BJ (cell line): ENCODE measurements around the gene GRAP2. TPM values are rescaled to one million over a fixed set of nuclear protein-coding genes. Genes with fewer than 3 reads are reported as not detected.
"Not testable (repeated sequence)": the region's sequence is repeated elsewhere in the genome, so short reads cannot be mapped to it uniquely, and the experiment has no call there.

Experiments used
- CTCF ChIA-PET: fragments of 350-600 bp; formaldehyde crosslinking; extraction: SDS; loops from one replicate; lab custom pipeline; 2021; ENCODE audit warnings: antibody characterized with exemption, inconsistent platforms; lab: Yijun Ruan, JAX
- POLR2A ChIA-PET: fragments of 300-600 bp; sonication (Branson Sonifier 250); formaldehyde crosslinking; extraction: SDS; loops from one replicate; lab custom pipeline; 2021; ENCODE audit warnings: antibody characterized with exemption; lab: Charles Lee
- DNase-seq: peaks from one replicate; pipeline ENCODE4 v3.0.0-alpha.2; 2011; ENCODE audit warnings: low read depth
- H3K27me3 ChIP-seq: 2 replicates; pipeline ENCODE4 v1.6.0; 2011; ENCODE audit warnings: low read length; ENCODE audit not compliant: control insufficient read depth, insufficient read depth
- H3K36me3 ChIP-seq: 2 replicates; pipeline ENCODE4 v1.5.1; 2011; ENCODE audit warnings: low read length; ENCODE audit not compliant: control insufficient read depth, insufficient read depth
- H3K4me3 ChIP-seq: 2 replicates; pipeline ENCODE4 v1.5.1; 2011; ENCODE audit warnings: low read depth, mild to moderate bottlenecking, control low read depth, low read length
- CTCF ChIP-seq: IDR thresholded peaks from 2 replicates; pipeline ENCODE4 v1.5.1; 2011; ENCODE audit warnings: low read depth, mild to moderate bottlenecking, control low read depth, inconsistent platforms, low read length, moderate library complexity; ENCODE audit not compliant: insufficient read depth
- polyA plus RNA-seq: library from polyadenylated mRNA; depleted of rRNA; stranded (reverse); fragments of >200 nt; gene quantifications from 2 replicates; pipeline ENCODE4 v1.2.3, GENCODE V29; 2011

GRAP2 gene
- polyA plus RNA-seq, 1 experiment: not detected

GRCh38 chr22:39898997-39899396 lies 1.9 kb upstream of the GRAP2 start:
- POLR2A ChIA-PET: no interaction called here
- Histone ChIP-seq H3K36me3 (no peaks in the 10 kb centered on the region), H3K4me3 (no peak overlapping the region), H3K27me3 (no peaks in the 10 kb centered on the region; the same call in none of the 2 replicates)
- CTCF ChIA-PET: interaction anchor here (0.5 to 0.6 kb wide), 2 partner anchors 7 to 79 kb away, joined by 3 read pairs; no protein-coding TSS in a partner anchor
- no peak for TF ChIP-seq CTCF
- no peak for DNase-seq

GRCh38 chr22:39901565-39902146 lies 772 bp downstream of the GRAP2 start:
- DNase-seq: no peak
- Histone ChIP-seq H3K36me3 (no peaks in the 10 kb centered on the region), H3K4me3 (no peak overlapping the region), H3K27me3 (no peaks in the 10 kb centered on the region; the same call in none of the 2 replicates)
- no peak for TF ChIP-seq CTCF
- CTCF ChIA-PET: no interaction called here
- POLR2A ChIA-PET: no interaction called here

- CTCF ChIA-PET, H3K36me3 ChIP-seq, POLR2A ChIA-PET, H3K27me3 ChIP-seq, DNase-seq, H3K4me3 ChIP-seq: not testable (repeated sequence)
These were observed 3.1 kb downstream of the GRAP2 start for GRCh38 chr22:39904024-39904423.

- POLR2A ChIA-PET: no interaction called here
These were observed 4.0 kb downstream of the GRAP2 start for GRCh38 chr22:39904862-39905261.

GRCh38 chr22:39905687-39906086 lies 4.8 kb downstream of the GRAP2 start:
- Histone ChIP-seq H3K27me3 (peaks cover 3% of the 10 kb centered on the region), H3K36me3 (no peaks in the 10 kb centered on the region), H3K4me3 (no peak overlapping the region)
- TF ChIP-seq CTCF: no peak
- POLR2A ChIA-PET: no interaction called here
- DNase-seq: no peak
- CTCF ChIA-PET: no interaction called here

More at GRCh38 chr22:39904862-39905261, 4.0 kb downstream of the GRAP2 start:
- DNase-seq: no peak
- no peak overlapping the region for H3K4me3 ChIP-seq
- H3K36me3 ChIP-seq: no peaks in the 10 kb centered on the region
- no peak for TF ChIP-seq CTCF
- peaks cover 3% of the 10 kb centered on the region for H3K27me3 ChIP-seq
- CTCF ChIA-PET: no interaction called here

GRCh38 chr22:39906207-39906606 lies 5.3 kb downstream of the GRAP2 start:
- TF ChIP-seq CTCF: no peak
- POLR2A ChIA-PET: no interaction called here
- Histone ChIP-seq H3K4me3 (no peak overlapping the region), H3K36me3 (no peaks in the 10 kb centered on the region), H3K27me3 (peaks cover 3% of the 10 kb centered on the region)
- DNase-seq: no peak
- CTCF ChIA-PET: no interaction called here
